ENCODE data around the gene LIMCH1. TPM values are rescaled to one million over a fixed set of nuclear protein-coding genes. Genes with fewer than 3 reads are reported as not detected.
"Not testable (repeated sequence)": the region's sequence is repeated elsewhere in the genome, so short reads cannot be mapped to it uniquely, and the experiment has no call there.

LIMCH1 gene
- total RNA-seq, 1 donor from 2014 or later: 257 TPM

- Mint-ChIP-seq H3K9me3 (ENCODE audit: unreplicated experiment) (no peaks in the 10 kb centered on the region), H3K4me1 (ENCODE audit: unreplicated experiment) (no peaks in the 10 kb centered on the region), H3K27me3 (ENCODE audit: unreplicated experiment) (peaks cover 2% of the 10 kb centered on the region), H3K4me3 (ENCODE audit: unreplicated experiment) (no peak overlapping the region), H3K36me3 (ENCODE audit: low read depth, unreplicated experiment) (no peaks in the 10 kb centered on the region), H3K27ac (ENCODE audit: unreplicated experiment) (no peak overlapping the region)
- DNase-seq (ENCODE audit: low spot score): no peak
- TF ChIP-seq CTCF (IDR thresholded peaks at IDR 0.05; ENCODE audit: unreplicated experiment): no peak
These were observed 193.7 kb downstream of the LIMCH1 start for GRCh38 chr4:41731569-41732126.

GRCh38 chr4:41734371-41734770 lies 196.4 kb downstream of the LIMCH1 start:
- no peak for DNase-seq (ENCODE audit: low spot score)
- H3K9me3 Mint-ChIP-seq (ENCODE audit: unreplicated experiment): no peaks in the 10 kb centered on the region
- TF ChIP-seq CTCF (IDR thresholded peaks at IDR 0.05; ENCODE audit: unreplicated experiment): no peak
- H3K4me1 Mint-ChIP-seq (ENCODE audit: unreplicated experiment): no peaks in the 10 kb centered on the region
- H3K27ac Mint-ChIP-seq (ENCODE audit: unreplicated experiment): no peak overlapping the region
- H3K36me3 Mint-ChIP-seq (ENCODE audit: low read depth, unreplicated experiment): no peaks in the 10 kb centered on the region
- peaks cover 2% of the 10 kb centered on the region for H3K27me3 Mint-ChIP-seq (ENCODE audit: unreplicated experiment)
- no peak overlapping the region for H3K4me3 Mint-ChIP-seq (ENCODE audit: unreplicated experiment)

- H3K4me3 Mint-ChIP-seq (ENCODE audit: unreplicated experiment); H3K27me3 Mint-ChIP-seq (ENCODE audit: unreplicated experiment); H3K27ac Mint-ChIP-seq (ENCODE audit: unreplicated experiment): not testable (repeated sequence)
These were observed 199.5 kb downstream of the LIMCH1 start for GRCh38 chr4:41737491-41737890.

GRCh38 chr4:41741354-41741753 lies 203.4 kb downstream of the LIMCH1 start:
- H3K9me3 Mint-ChIP-seq (ENCODE audit: unreplicated experiment): peaks cover 5% of the 10 kb centered on the region
- peaks cover 14% of the 10 kb centered on the region for H3K27me3 Mint-ChIP-seq (ENCODE audit: unreplicated experiment)
- TF ChIP-seq CTCF (IDR thresholded peaks at IDR 0.05; ENCODE audit: unreplicated experiment): no peak
- H3K27ac Mint-ChIP-seq (ENCODE audit: unreplicated experiment): no peak overlapping the region
- no peak for DNase-seq (ENCODE audit: low spot score)
- no peak overlapping the region for H3K4me3 Mint-ChIP-seq (ENCODE audit: unreplicated experiment)
- peaks cover 10% of the 10 kb centered on the region for H3K4me1 Mint-ChIP-seq (ENCODE audit: unreplicated experiment)
- H3K36me3 Mint-ChIP-seq (ENCODE audit: low read depth, unreplicated experiment): peaks cover 9% of the 10 kb centered on the region

More at GRCh38 chr4:41737491-41737890, 199.5 kb downstream of the LIMCH1 start:
- DNase-seq (ENCODE audit: low spot score); H3K36me3 Mint-ChIP-seq (ENCODE audit: low read depth, unreplicated experiment); H3K4me1 Mint-ChIP-seq (ENCODE audit: unreplicated experiment); H3K9me3 Mint-ChIP-seq (ENCODE audit: unreplicated experiment): not testable (repeated sequence)

DNA sequence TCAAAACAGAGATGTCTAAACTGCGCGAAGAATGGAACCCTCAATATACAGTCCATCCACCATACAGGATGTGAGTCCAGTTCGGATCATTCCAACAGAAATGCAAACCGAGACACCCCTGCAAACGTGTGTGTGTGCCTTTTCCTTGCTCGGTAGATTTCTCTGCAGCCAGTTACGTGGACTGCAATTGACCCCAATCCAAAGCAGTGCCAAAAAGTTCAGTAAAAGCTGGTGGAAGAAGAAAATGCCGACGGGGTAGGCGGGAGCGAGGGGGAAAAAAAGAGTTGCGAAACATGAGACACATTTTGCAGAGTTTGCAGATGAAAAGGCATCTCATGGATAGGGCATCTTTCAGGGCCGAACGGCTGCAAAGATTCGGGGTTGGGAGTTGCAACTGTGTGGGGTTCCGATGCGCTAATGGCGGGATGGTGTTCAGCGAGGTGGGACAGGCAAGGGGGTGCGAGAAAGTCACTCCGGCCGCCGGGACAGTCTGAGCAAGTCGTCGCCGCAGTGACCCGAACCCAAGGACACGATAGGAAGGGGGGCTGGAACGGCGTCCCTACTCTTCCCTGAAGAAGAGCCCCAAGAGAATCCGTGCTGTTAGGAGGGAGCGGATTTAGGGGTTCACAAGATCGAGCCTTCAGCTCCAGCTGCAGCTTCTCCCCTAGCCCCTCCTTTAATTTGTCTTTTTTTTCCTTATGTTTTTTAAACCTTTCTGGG lies 206.8 kb downstream of the LIMCH1 start:
- peaks cover 5% of the 10 kb centered on the region for H3K9me3 Mint-ChIP-seq (ENCODE audit: unreplicated experiment)
- TF ChIP-seq CTCF (IDR thresholded peaks at IDR 0.05; ENCODE audit: unreplicated experiment): no peak
- peaks cover 29% of the 10 kb centered on the region for H3K27me3 Mint-ChIP-seq (ENCODE audit: unreplicated experiment)
- peaks cover 19% of the 10 kb centered on the region for H3K4me1 Mint-ChIP-seq (ENCODE audit: unreplicated experiment)
- no peak for DNase-seq (ENCODE audit: low spot score)
- H3K4me3 Mint-ChIP-seq (ENCODE audit: unreplicated experiment): no peak overlapping the region
- H3K36me3 Mint-ChIP-seq (ENCODE audit: low read depth, unreplicated experiment): peaks cover 9% of the 10 kb centered on the region
- H3K27ac Mint-ChIP-seq (ENCODE audit: unreplicated experiment): no peak overlapping the region
